Effector memory CD8-positive, alpha-beta T cell (primary cell): ENCODE results near the gene COMTD1.
A peak's percentile ranks its signal among the peaks of the same experiment; 100 is the strongest.

Source experiments
- ATAC-seq: fragments of 150-1000 bp; cut with Tn5 transposase; replicated peaks from 2 replicates; pipeline ENCODE4 v1.10.0; 2021; ENCODE audit warnings: mild to moderate bottlenecking, moderate library complexity
- DNase-seq, 3 experiments: peaks; one replicate each; pipeline ENCODE4 v3.0.0; 2021
- H3K27ac Mint-ChIP-seq, 2 donors: one replicate each; pipeline ENCODE4 v1.8.0; 2022; ENCODE audit warnings: mild to moderate bottlenecking in 2 of 2, mixed read lengths in 2 of 2, moderate library complexity in 2 of 2
- H3K27me3 Mint-ChIP-seq, 2 donors: one replicate each; pipeline ENCODE4 v1.8.0; 2022; ENCODE audit warnings: mixed read lengths in 2 of 2
- H3K36me3 Mint-ChIP-seq: one replicate; pipeline ENCODE4 v1.8.0; 2022; ENCODE audit warnings: mild to moderate bottlenecking, moderate library complexity, mixed read lengths; ENCODE audit not compliant: insufficient read depth
- H3K4me1 Mint-ChIP-seq, 2 donors: one replicate each; pipeline ENCODE4 v1.8.0; 2022; ENCODE audit warnings: low read depth in 2 of 2, mixed read lengths in 2 of 2
- H3K4me3 Mint-ChIP-seq, 2 donors: one replicate each; pipeline ENCODE4 v1.8.0; 2022; ENCODE audit warnings: mild to moderate bottlenecking in 2 of 2, mixed read lengths in 2 of 2, moderate library complexity in 2 of 2
- H3K9me3 Mint-ChIP-seq, 2 donors: one replicate each; pipeline ENCODE4 v1.8.0; 2022; ENCODE audit warnings: mixed read lengths in 2 of 2

The COMTD1 gene

DNA sequence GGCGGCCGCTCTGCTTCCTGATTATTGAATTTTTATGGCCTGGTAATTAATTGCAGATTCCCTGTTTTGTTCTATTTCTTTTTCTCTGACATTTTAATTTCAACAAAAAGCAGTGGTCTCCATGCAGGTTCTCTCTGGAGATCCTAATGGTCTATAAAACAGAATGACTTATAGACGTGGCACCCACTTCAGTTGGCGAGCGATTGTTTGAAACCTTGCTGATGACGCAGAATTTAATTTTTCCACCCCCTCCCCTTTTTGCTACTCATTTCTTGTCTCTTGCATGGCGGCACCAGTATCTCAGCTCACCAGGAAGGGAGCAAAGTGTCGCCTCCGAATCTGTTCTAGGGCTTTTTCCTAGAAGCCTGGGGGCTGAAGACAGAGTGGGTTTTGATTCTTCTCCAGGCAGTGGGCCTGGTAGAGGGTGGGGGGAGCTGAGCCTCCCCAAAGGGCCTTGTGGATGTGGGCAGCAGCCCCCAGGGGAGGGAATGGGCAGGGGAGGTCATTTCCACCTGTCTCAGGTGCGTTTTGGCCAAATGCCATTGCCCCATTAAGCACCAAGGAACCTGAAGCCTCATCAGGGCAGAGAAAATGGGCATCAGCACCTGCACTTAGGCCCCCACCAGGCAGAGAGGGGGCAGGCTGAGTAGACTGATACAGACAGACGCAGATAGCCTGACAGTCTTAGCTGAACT lies 3.5 kb upstream of the COMTD1 start:
- ATAC-seq, result no peak
- Mint-ChIP-seq H3K4me1 (peaks cover 4% of the 10 kb centered on the region in 2 donors), H3K27ac (no peak overlapping the region), H3K27me3 (peaks cover 0 to 11% of the 10 kb centered on the region in 2 donors), H3K4me3 (no peak overlapping the region), H3K9me3 (no peaks in the 10 kb centered on the region), H3K36me3 (peaks cover 7% of the 10 kb centered on the region)
- DNase-seq, result no peak

DNA sequence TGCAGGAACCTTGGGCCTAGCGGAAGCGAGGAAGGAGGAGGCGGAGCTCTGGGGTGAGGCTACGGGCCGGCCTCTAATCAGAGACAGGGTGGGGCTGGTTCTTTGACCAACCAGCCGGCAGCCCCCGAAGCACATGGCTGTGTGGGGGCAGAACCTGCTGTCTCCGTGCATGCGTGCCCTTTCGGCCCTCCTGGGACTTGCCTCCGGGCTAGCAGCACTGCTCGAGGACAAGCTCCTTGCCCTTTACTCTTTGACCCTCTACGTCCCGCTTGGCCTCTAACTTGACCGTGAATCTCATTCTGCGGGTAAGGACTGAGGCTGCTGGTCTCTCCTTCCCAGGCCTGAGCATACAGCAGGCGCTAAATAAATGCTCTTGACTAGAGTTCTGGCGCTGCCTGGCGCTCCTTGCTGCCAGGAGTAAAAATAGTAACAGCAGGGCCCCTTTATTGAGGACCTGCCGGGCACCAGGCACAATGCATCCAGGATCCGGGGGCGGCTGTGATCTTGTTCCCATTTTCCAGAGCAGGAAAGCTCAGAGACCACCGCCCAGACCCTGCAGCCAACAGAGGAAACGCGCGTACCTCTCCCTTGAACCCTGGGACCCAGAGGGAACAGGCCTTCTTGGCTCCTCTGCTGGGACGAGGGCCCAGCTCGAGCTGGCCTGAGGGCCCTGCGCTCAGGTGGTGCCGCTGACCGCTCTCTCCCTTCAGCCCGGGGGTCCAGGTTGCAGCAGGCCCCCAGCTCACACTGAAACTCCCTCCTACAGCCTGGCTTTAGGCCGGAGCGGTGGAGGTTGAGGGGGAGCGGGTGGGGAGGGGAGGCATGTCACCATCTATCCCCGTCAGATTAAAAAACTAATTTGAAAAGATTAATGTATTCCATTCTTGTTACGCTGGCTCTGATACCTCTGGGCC lies 2.7 kb upstream of the COMTD1 start:
- no peak overlapping the region for H3K27ac Mint-ChIP-seq
- no peak for DNase-seq
- no peaks in the 10 kb centered on the region for H3K9me3 Mint-ChIP-seq
- peaks cover 4 to 6% of the 10 kb centered on the region in 2 donors for H3K4me1 Mint-ChIP-seq
- ATAC-seq, result no peak
- H3K36me3 Mint-ChIP-seq, result peaks cover 14% of the 10 kb centered on the region
- H3K4me3 Mint-ChIP-seq, result no peak overlapping the region
- peaks cover 0 to 7% of the 10 kb centered on the region in 2 donors for H3K27me3 Mint-ChIP-seq

- no peak for ATAC-seq
Observed at GRCh38 chr10:75236178-75236825, 545 bp upstream of the COMTD1 start.

GRCh38 chr10:75234683-75235374 lies 928 bp downstream of the COMTD1 start:
- DNase-seq (peak in 1 of 3 experiments; percentile 6), ATAC-seq (no peak)
- H3K27ac Mint-ChIP-seq, result peak overlapping the region in 1 of 2 donors; percentile 86
- no peaks in the 10 kb centered on the region for H3K9me3 Mint-ChIP-seq
- H3K36me3 Mint-ChIP-seq, result peaks cover 50% of the 10 kb centered on the region
- H3K4me3 Mint-ChIP-seq, result peak overlapping the region; percentile 72 to 76
- peaks cover 10 to 15% of the 10 kb centered on the region in 2 donors for H3K4me1 Mint-ChIP-seq
- H3K27me3 Mint-ChIP-seq, result no peaks in the 10 kb centered on the region

More at GRCh38 chr10:75236178-75236825, 545 bp upstream of the COMTD1 start:
- Mint-ChIP-seq H3K27me3 (no peaks in the 10 kb centered on the region), H3K4me3 (peak overlapping the region; percentile 72 to 76), H3K9me3 (no peaks in the 10 kb centered on the region), H3K36me3 (peaks cover 36% of the 10 kb centered on the region), H3K4me1 (peaks cover 4 to 10% of the 10 kb centered on the region in 2 donors), H3K27ac (peak overlapping the region; percentile 87 to 91)
- no peak for DNase-seq

GRCh38 chr10:75234017-75234682 lies 1.6 kb downstream of the COMTD1 start:
- Mint-ChIP-seq H3K9me3 (no peaks in the 10 kb centered on the region), H3K36me3 (peaks cover 57% of the 10 kb centered on the region), H3K27me3 (no peaks in the 10 kb centered on the region), H3K4me3 (peak overlapping the region; percentile 72 to 76), H3K4me1 (peaks cover 10 to 15% of the 10 kb centered on the region in 2 donors), H3K27ac (peak overlapping the region; percentile 86 to 88)
- ATAC-seq, result peak; percentile 66
- DNase-seq, result peak; percentile 98

DNA sequence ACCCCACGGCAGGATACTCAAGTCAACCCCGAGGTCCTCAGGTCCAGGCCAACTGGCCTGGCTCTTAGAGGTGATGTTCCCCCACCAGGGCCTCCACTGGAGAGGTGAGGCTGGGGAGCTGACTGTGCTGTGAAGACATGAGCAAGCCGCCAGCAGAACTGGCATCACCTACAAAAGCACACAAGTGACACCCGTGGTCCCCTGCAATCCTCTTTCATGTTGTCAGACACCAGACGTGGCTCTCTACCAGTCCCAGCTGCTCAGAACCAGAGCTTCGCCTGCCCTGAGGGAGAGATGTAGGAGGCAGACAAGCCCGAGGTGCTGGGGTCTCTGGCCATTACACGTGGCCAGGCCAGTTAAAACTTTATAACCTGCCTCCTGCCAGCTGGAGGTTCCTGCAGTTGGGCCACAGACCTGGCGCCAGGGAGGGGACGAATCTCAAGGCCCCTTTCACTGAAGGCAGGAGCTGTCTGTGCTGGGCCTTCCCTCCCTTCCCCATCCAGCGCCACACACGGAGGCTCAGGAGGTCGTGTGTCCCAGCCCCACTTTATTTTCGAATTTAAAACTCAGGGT lies 2.2 kb downstream of the COMTD1 start:
- Mint-ChIP-seq H3K36me3 (peaks cover 63% of the 10 kb centered on the region), H3K4me3 (peak overlapping the region; percentile 72 to 76), H3K27ac (peak overlapping the region; percentile 86 to 88), H3K9me3 (no peaks in the 10 kb centered on the region), H3K27me3 (no peaks in the 10 kb centered on the region), H3K4me1 (peaks cover 13 to 20% of the 10 kb centered on the region in 2 donors)
- DNase-seq, result peak in 1 of 3 experiments; percentile 11
- no peak for ATAC-seq

DNA sequence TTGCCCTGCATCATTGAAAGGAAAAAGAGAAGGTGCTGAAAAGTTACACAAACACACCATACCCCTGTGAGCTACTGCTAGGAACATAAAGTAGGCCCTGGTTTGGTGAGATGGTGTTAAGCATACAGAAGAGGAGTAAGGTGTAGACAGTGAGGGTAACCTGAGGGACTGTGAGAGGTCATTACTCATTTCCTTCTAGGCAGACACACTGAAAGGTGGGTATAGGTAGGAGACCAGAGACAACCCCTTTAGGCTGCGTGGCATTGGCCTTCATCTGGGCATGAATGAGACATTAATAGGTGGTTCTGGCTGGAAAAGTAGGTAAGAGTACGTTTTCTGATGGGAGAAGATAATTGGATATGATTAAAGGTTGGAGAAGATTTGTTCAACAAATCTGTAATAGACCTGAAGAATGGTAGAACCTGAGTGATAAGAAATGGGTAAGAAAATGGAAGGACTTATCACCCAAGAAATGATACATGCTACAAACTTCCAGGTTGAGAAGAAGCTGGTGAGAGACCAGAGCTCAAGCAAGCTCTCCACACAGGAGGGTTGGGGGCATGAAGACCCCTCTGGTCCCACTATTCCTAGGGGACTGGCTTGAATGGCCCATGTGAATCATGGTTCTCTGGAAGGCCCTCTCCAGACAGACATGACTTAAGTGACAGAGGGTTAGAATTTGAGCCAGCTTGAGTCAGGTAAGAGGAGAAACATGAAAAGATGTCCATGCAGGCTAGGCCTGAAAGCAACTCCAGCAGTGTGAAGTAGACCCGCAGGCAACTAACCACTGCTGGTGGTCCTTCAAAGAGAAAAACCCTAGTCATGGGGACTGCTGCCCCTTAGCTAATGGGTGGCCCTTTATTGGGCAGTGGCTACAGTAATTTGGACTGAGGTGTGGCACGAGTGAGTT lies 3.8 kb downstream of the COMTD1 start:
- H3K9me3 Mint-ChIP-seq, result no peaks in the 10 kb centered on the region
- H3K27ac Mint-ChIP-seq, result peak overlapping the region; percentile 85 to 88
- no peaks in the 10 kb centered on the region for H3K27me3 Mint-ChIP-seq
- H3K4me1 Mint-ChIP-seq, result peaks cover 17 to 22% of the 10 kb centered on the region in 2 donors
- H3K36me3 Mint-ChIP-seq, result peaks cover 79% of the 10 kb centered on the region
- ATAC-seq (no peak), DNase-seq (no peak)
- no peak overlapping the region for H3K4me3 Mint-ChIP-seq

GRCh38 chr10:75230600-75231038 lies 5.1 kb downstream of the COMTD1 start:
- H3K27me3 Mint-ChIP-seq, result no peaks in the 10 kb centered on the region
- peaks cover 15 to 19% of the 10 kb centered on the region in 2 donors for H3K4me1 Mint-ChIP-seq
- no peak overlapping the region for H3K4me3 Mint-ChIP-seq
- DNase-seq (peak; percentile 93 to 96 (median 95)), ATAC-seq (peak; percentile 62)
- peak overlapping the region; percentile 85 to 88 for H3K27ac Mint-ChIP-seq
- no peaks in the 10 kb centered on the region for H3K9me3 Mint-ChIP-seq
- H3K36me3 Mint-ChIP-seq, result peaks cover 89% of the 10 kb centered on the region

- no peak for ATAC-seq
- Mint-ChIP-seq H3K36me3 (peaks cover 95% of the 10 kb centered on the region), H3K9me3 (no peaks in the 10 kb centered on the region), H3K4me1 (peaks cover 21 to 22% of the 10 kb centered on the region in 2 donors), H3K27me3 (no peaks in the 10 kb centered on the region), H3K4me3 (no peak overlapping the region), H3K27ac (peak overlapping the region; percentile 85 to 88)
- no peak for DNase-seq
Observed at GRCh38 chr10:75229971-75230370, 5.8 kb downstream of the COMTD1 start.

- Mint-ChIP-seq H3K4me1 (peaks cover 31 to 32% of the 10 kb centered on the region in 2 donors), H3K9me3 (no peaks in the 10 kb centered on the region), H3K27ac (peak overlapping the region; percentile 82 to 85), H3K36me3 (peaks cover 97% of the 10 kb centered on the region), H3K27me3 (no peaks in the 10 kb centered on the region), H3K4me3 (no peak overlapping the region)
- ATAC-seq, result no peak
- DNase-seq, result no peak
Observed at GRCh38 chr10:75228834-75229233, 6.9 kb downstream of the COMTD1 start.

- DNase-seq (no peak), ATAC-seq (no peak)
- peak overlapping the region; percentile 82 to 85 for H3K27ac Mint-ChIP-seq
- H3K4me1 Mint-ChIP-seq, result peaks cover 29 to 38% of the 10 kb centered on the region in 2 donors
- no peaks in the 10 kb centered on the region for H3K27me3 Mint-ChIP-seq
- peaks cover 97% of the 10 kb centered on the region for H3K36me3 Mint-ChIP-seq
- H3K9me3 Mint-ChIP-seq, result no peaks in the 10 kb centered on the region
- no peak overlapping the region for H3K4me3 Mint-ChIP-seq
Observed at GRCh38 chr10:75228278-75228677, 7.5 kb downstream of the COMTD1 start.
